ENCODE results near the gene DOCK6. TPM values are rescaled to one million over a fixed set of nuclear protein-coding genes. Genes with fewer than 3 reads are reported as not detected.

Gene DOCK6
- total and polyA plus RNA-seq, 2 of the 13 experiments (the other 11 are each of a cell fraction or from before 2014, with no cell fraction given): 5.4 to 38.1 TPM

DNA sequence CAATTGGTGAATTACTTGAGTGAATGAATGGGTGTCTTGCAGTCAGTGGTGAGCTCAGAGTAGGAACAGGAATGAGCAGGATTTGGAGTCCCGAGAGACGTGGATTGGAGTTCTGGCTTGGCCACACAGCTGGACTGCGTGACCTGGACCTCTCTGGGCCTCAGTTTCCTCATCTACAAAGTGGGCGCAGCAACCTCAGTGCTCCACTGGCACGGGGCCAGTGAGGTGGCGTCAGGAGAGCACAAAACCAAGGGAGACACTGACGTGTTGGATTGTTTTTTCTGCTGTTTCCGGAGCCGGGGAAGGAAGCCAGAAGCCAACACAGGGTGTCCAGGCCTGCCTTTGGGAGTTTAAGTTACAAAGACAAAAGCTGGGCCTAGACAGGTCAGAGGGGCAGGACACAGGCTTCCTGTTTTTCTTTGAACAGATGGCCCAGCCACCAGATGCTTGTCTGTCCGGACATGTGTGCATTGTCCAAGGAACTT, 6.5 kb upstream of the DOCK6 start (continued):
- TF ChIP-seq PRDM15 (CRISPR knock-in tag; IDR thresholded peaks at IDR 0.05) (peak; percentile 79; the same call in 1 of the 2 replicates), LRRFIP1 (CRISPR knock-in tag; conservative IDR thresholded peaks at IDR 0.05) (no peak), KDM1A (CRISPR knock-in tag; IDR thresholded peaks at IDR 0.05) (peak; percentile 91), ZFP91 (CRISPR knock-in tag; IDR thresholded peaks at IDR 0.05; ENCODE audit: borderline replicate concordance) (no peak; the same call in 1 of the 2 replicates), CREB1 (IDR thresholded peaks at IDR 0.05) (no peak), CREB1 (CRISPR knock-in tag; IDR thresholded peaks at IDR 0.05) (peak; percentile 58; the same call in 1 of the 2 replicates), GTF3A (CRISPR knock-in tag; conservative IDR thresholded peaks at IDR 0.05) (no peak), ZIK1 (CRISPR knock-in tag; IDR thresholded peaks at IDR 0.05; ENCODE audit: borderline replicate concordance, low read depth) (no peak), ZNF781 (CRISPR knock-in tag; IDR thresholded peaks at IDR 0.05; ENCODE audit: borderline replicate concordance, not compliant biosample characterization) (no peak), RARA (CRISPR knock-in tag; IDR thresholded peaks at IDR 0.05) (peak; percentile 36; the same call in 1 of the 2 replicates), FOXO1 (CRISPR knock-in tag; IDR thresholded peaks at IDR 0.05) (peak; percentile 19; the same call in 1 of the 2 replicates), GABPA (IDR thresholded peaks at IDR 0.05; ENCODE audit: low read depth, low read length) (no peak), GABPA (CRISPR knock-in tag; IDR thresholded peaks at IDR 0.05; ENCODE audit: low read depth) (peak; percentile 66), ZNF678 (CRISPR knock-in tag; IDR thresholded peaks at IDR 0.05) (no peak), RCOR2 (CRISPR knock-in tag; IDR thresholded peaks at IDR 0.05) (peak; percentile 91), ZSCAN30 (CRISPR knock-in tag; IDR thresholded peaks at IDR 0.05) (no peak)
- TF ChIP-seq, protein P1, sequence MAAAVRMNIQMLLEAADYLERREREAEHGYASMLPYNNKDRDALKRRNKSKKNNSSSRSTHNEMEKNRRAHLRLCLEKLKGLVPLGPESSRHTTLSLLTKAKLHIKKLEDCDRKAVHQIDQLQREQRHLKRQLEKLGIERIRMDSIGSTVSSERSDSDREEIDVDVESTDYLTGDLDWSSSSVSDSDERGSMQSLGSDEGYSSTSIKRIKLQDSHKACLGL (CRISPR knock-in tag; IDR thresholded peaks at IDR 0.05): no peak
- TF ChIP-seq, protein P2, sequence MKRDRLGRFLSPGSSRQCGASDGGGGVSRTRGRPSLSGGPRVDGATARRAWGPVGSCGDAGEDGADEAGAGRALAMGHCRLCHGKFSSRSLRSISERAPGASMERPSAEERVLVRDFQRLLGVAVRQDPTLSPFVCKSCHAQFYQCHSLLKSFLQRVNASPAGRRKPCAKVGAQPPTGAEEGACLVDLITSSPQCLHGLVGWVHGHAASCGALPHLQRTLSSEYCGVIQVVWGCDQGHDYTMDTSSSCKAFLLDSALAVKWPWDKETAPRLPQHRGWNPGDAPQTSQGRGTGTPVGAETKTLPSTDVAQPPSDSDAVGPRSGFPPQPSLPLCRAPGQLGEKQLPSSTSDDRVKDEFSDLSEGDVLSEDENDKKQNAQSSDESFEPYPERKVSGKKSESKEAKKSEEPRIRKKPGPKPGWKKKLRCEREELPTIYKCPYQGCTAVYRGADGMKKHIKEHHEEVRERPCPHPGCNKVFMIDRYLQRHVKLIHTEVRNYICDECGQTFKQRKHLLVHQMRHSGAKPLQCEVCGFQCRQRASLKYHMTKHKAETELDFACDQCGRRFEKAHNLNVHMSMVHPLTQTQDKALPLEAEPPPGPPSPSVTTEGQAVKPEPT (CRISPR knock-in tag; IDR thresholded peaks at IDR 0.05; ENCODE audit: low read depth): no peak

Measured in HepG2 (cell line).